ENCODE measurements around the gene TCF7.

GRCh38 chr5:134123360-134123759 is 8.9 kb downstream of the TCF7 start:
- TF ChIP-seq REST (IDR thresholded peaks at IDR 0.05; ENCODE audit: borderline replicate concordance) = no peak
- no peak for TF ChIP-seq CTCF (IDR thresholded peaks at IDR 0.05; ENCODE audit: poor library complexity, severe bottlenecking)
- no peak for TF ChIP-seq EZH2 (IDR thresholded peaks at IDR 0.05; ENCODE audit: borderline replicate concordance, insufficient read depth, low read length, poor library complexity, severe bottlenecking)
- TF ChIP-seq EP300 (conservative IDR thresholded peaks at IDR 0.05; ENCODE audit: poor library complexity, severe bottlenecking) = no peak
- no peak for TF ChIP-seq POLR2AphosphoS5 (IDR thresholded peaks at IDR 0.05)
- no peak for TF ChIP-seq TAF1 (IDR thresholded peaks at IDR 0.05; ENCODE audit: low read depth)
- no peak for TF ChIP-seq SMC3 (conservative IDR thresholded peaks at IDR 0.05; ENCODE audit: poor library complexity)
